HCT116 (cell line): ENCODE results near the gene CALM1.

Experiments used
- CTCF ChIP-seq, 3 experiments: fragments of 200-600 bp in 1 of 3; sonication (generic) in 1 of 3; IDR thresholded peaks in 2 of 3; conservative IDR thresholded peaks in 1 of 3; 2 replicates each; pipeline ENCODE4 v1.5.1; 2012 to 2017; ENCODE audit warnings: low read depth in 2 of 3, low read length in 2 of 3, antibody characterized with exemption in 1 of 3, borderline replicate concordance in 1 of 3, control low read depth in 1 of 3, mild to moderate bottlenecking in 1 of 3, mixed read lengths in 1 of 3, mixed run types in 1 of 3, moderate library complexity in 1 of 3; ENCODE audit not compliant: insufficient read depth in 1 of 3
- EGR1 ChIP-seq: IDR thresholded peaks from 2 replicates; pipeline ENCODE4 v1.6.1; 2012; ENCODE audit warnings: low read depth
- EZH2 ChIP-seq: fragments of 200-600 bp; sonication (generic); IDR thresholded peaks from 2 replicates; pipeline ENCODE4 v1.6.1; 2017; ENCODE audit warnings: antibody characterized with exemption, mixed run types
- EZH2phosphoT487 ChIP-seq: fragments of 200-600 bp; IDR thresholded peaks from 2 replicates; pipeline ENCODE4 v1.6.1; 2018; ENCODE audit warnings: antibody characterized with exemption, borderline replicate concordance
- JUND ChIP-seq: IDR thresholded peaks from 2 replicates; pipeline ENCODE4 v1.6.1; 2012
- POLR2A ChIP-seq: IDR thresholded peaks from 2 replicates; pipeline ENCODE4 v1.7.0; 2011; ENCODE audit warnings: borderline replicate concordance; ENCODE audit not compliant: insufficient read depth, insufficient read length; ENCODE audit errors: extremely low read depth
- POLR2AphosphoS5 ChIP-seq: IDR thresholded peaks from 2 replicates; pipeline ENCODE4 v1.6.1; 2011; ENCODE audit warnings: mild to moderate bottlenecking, low read depth, low read length, moderate library complexity
- RAD21 ChIP-seq: IDR thresholded peaks from 2 replicates; pipeline ENCODE4 v1.6.1; 2012; ENCODE audit warnings: low read depth, mild to moderate bottlenecking
- SRF ChIP-seq: IDR thresholded peaks from 2 replicates; pipeline ENCODE4 v1.6.1; 2012; ENCODE audit warnings: low read depth
- TCF7L2 ChIP-seq: IDR thresholded peaks from 2 replicates; pipeline ENCODE4 v1.7.0; 2011; ENCODE audit warnings: borderline replicate concordance, inconsistent platforms; ENCODE audit not compliant: insufficient read depth, insufficient read length; ENCODE audit errors: extremely low read depth
- YY1 ChIP-seq: IDR thresholded peaks from 2 replicates; pipeline ENCODE4 v1.6.1; 2011; ENCODE audit warnings: low read length, low read depth, moderate library complexity, mild to moderate bottlenecking; ENCODE audit not compliant: insufficient replicate concordance; ENCODE audit errors: extremely low read depth
- ZFX ChIP-seq: fragments of 450-650 bp; IDR thresholded peaks from 2 replicates; pipeline ENCODE4 v1.6.1; 2017
- ZNF274 ChIP-seq: fragments of 200-500 bp; sonication (Bioruptor generic); IDR thresholded peaks from 2 replicates; pipeline ENCODE4 v1.6.1; 2014; ENCODE audit warnings: mild to moderate bottlenecking, low read depth, low read length, inconsistent platforms
- TF ChIP-seq, protein P1 (sequence below): IDR thresholded peaks from 2 replicates; pipeline ENCODE4 v1.6.1; 2011; ENCODE audit warnings: mild to moderate bottlenecking, low read length, moderate library complexity; ENCODE audit not compliant: insufficient replicate concordance; ENCODE audit errors: extremely low read depth

DNA sequence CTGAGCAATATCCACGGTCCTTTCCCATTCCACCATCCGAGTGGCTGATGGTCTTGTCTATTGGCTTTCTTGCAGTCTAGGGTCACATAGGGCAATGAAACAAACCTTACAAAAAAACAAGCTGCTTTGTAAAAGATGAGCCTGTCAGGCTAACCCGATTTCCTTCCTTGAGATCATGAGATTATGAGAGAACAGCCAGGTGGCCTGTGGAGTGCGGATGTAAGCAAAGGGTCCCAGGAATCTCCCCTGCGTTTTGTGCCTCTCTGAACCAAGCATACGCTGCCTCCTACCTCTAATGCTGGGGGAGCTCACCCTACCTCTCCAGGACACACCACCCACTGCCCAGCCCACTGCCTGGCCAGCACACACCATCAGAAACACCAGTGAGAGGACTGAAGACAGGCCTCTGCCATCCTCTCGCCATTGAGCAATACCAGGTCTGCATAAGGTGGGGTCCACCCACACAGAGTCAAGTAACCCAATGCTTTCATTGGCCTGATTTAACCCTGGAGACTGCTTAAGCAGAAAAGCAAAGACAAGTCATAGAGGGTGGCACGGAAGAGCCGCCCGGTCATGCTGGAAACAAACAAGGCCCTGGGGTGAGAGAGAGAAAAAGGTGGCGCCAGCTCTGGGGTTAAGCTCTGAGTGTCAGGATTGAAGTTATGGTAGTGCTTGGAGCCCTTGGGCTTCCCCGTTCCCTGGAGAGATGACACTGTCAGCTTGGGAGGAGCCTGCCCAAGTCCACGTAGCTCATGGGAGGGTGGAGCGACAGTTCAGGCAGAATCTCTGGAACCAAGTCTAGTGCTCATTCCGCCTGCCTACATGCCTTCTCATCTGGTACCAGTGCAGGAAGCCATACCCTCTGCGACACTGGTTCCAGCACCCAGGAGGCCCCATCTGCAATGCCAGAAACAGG lies 46.6 kb downstream of the CALM1 start:
- TF ChIP-seq CTCF (IDR thresholded peaks at IDR 0.05 in 2 of 3, conservative IDR thresholded peaks at IDR 0.05 in 1 of 3; ENCODE audit: borderline replicate concordance in 1 of 3, insufficient read depth in 1 of 3, low read depth in 2 of 3, low read length in 2 of 3) (no peak), EGR1 (no peak), TCF7L2 (no peak), POLR2A (no peak), ZNF274 (no peak), EZH2 (no peak), EZH2phosphoT487 (no peak), POLR2AphosphoS5 (no peak), SRF (no peak), RAD21 (no peak), JUND (no peak), ZFX (no peak), YY1 (no peak)
- TF ChIP-seq, protein P1, sequence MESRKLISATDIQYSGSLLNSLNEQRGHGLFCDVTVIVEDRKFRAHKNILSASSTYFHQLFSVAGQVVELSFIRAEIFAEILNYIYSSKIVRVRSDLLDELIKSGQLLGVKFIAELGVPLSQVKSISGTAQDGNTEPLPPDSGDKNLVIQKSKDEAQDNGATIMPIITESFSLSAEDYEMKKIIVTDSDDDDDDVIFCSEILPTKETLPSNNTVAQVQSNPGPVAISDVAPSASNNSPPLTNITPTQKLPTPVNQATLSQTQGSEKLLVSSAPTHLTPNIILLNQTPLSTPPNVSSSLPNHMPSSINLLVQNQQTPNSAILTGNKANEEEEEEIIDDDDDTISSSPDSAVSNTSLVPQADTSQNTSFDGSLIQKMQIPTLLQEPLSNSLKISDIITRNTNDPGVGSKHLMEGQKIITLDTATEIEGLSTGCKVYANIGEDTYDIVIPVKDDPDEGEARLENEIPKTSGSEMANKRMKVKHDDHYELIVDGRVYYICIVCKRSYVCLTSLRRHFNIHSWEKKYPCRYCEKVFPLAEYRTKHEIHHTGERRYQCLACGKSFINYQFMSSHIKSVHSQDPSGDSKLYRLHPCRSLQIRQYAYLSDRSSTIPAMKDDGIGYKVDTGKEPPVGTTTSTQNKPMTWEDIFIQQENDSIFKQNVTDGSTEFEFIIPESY, result no peak
